Rectal smooth muscle tissue (tissue), 1 donor: Measurements from ENCODE around the gene GATA5.

Experiments used
- H3K27ac ChIP-seq: one replicate; pipeline ENCODE4 v1.7.0; 2013; ENCODE audit warnings: low read depth, low read length, inconsistent platforms
- H3K27me3 ChIP-seq: one replicate; pipeline ENCODE4 v1.7.0; 2013; ENCODE audit warnings: low read length; ENCODE audit not compliant: control insufficient read depth, insufficient read depth
- H3K36me3 ChIP-seq: one replicate; pipeline ENCODE4 v1.7.0; 2013; ENCODE audit warnings: low read length; ENCODE audit not compliant: control insufficient read depth, insufficient read depth
- H3K4me1 ChIP-seq: one replicate; pipeline ENCODE4 v1.7.0; 2013; ENCODE audit warnings: low read length; ENCODE audit not compliant: control insufficient read depth, insufficient read depth
- H3K4me3 ChIP-seq: one replicate; pipeline ENCODE4 v1.7.0; 2013; ENCODE audit warnings: low read length
- H3K9ac ChIP-seq: one replicate; pipeline ENCODE4 v1.7.0; 2013; ENCODE audit warnings: low read length

Gene GATA5

DNA sequence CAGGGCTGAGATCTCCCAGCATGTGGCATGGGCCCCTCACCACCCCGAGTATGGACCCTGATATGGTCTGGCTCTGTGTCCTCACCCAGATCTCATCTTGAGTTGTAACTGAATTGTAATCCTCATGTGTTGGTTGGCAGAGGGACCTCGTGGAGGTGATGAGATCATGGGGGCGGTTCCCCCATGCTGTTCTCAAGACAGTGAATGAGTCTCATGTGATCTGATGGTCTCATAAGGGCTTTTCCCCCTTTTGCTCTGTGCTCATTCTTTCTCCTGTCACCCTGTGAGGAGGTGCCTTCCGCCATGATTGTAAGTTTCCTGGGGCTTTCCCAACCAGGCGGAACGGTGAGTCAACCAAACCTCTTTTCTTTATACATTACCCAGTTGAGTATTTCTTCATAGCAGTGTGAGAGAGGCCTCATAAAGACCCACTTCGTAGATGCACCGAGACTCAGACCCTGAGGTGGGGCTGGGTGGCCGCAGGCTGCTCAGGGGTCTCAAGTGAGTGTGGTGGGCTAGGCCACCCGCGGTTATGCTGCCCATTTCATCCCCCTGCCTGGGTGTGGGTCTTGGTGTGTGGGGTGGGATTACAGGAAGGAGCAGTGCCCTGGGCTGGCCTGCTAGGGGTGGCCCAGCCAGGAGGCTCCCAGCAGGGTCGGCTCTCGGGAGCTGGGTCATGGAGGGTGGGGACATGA, 26.2 kb upstream of the GATA5 start:
- H3K4me1 ChIP-seq, result no peaks in the 10 kb centered on the region
- H3K9ac ChIP-seq, result no peak overlapping the region
- H3K27ac ChIP-seq, result no peak overlapping the region

GRCh38 chr20:62500237-62500864, 24.6 kb upstream of the GATA5 start:
- peaks cover 4% of the 10 kb centered on the region for H3K27me3 ChIP-seq
- H3K27ac ChIP-seq, result no peak overlapping the region
- H3K36me3 ChIP-seq, result no peaks in the 10 kb centered on the region
- H3K4me3 ChIP-seq, result no peak overlapping the region
- no peak overlapping the region for H3K9ac ChIP-seq
- H3K4me1 ChIP-seq, result no peaks in the 10 kb centered on the region

More for the DNA sequence above, 26.2 kb upstream of the GATA5 start:
- Histone ChIP-seq H3K36me3 (no peaks in the 10 kb centered on the region), H3K27me3 (peaks cover under 1% of the 10 kb centered on the region), H3K4me3 (no peak overlapping the region)

DNA sequence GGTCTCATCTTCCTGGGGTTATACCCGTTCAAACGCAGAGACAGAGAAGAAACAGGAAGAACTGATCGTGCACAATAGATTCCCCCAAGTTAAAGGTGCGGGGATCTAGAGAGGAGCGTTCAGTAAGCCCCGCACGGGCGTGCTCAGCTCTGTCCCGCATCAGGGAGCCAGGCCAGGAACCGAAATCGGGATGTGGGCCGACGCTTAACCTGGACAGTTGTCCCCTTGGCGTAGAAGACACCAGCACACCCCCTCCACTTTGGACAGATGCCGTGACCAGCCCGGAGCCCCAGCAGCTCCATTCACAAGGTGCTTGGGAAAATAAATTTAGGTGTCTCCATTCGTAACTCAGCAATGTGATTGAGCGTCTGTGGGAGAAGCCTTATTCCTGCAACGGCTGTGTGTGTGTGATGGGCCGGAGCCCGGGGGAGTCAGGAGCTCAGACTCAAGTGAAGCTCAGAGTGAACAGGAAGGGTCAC, 24.0 kb upstream of the GATA5 start:
- no peak overlapping the region for H3K4me3 ChIP-seq
- peaks cover 4% of the 10 kb centered on the region for H3K27me3 ChIP-seq
- peaks cover under 1% of the 10 kb centered on the region for H3K4me1 ChIP-seq
- no peak overlapping the region for H3K9ac ChIP-seq
- no peaks in the 10 kb centered on the region for H3K36me3 ChIP-seq
- no peak overlapping the region for H3K27ac ChIP-seq

DNA sequence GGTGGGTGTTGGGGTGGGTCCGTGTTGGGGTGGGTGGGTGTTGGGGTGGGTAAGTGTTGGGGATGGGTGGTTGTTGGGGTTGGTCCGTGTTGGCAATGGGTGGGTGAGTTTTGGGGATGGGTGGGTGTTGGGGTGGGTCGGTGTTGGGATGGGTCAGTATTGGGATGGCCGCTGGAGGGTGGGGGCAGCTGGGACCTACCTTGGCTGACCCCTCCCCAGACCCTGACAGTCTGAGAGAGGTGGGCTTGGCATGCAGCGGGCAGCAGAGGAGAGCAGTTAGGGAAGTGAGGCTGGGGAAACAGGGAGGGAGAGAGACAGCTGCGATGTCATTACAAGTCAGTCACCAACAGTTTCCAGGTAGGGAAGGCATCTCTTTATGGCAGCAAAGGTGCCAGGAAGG, 23.1 kb upstream of the GATA5 start:
- H3K27me3 ChIP-seq, result peaks cover 4% of the 10 kb centered on the region
- no peaks in the 10 kb centered on the region for H3K36me3 ChIP-seq
- no peak overlapping the region for H3K4me3 ChIP-seq
- H3K4me1 ChIP-seq, result peaks cover 3% of the 10 kb centered on the region
- no peak overlapping the region for H3K27ac ChIP-seq
- H3K9ac ChIP-seq, result no peak overlapping the region

DNA sequence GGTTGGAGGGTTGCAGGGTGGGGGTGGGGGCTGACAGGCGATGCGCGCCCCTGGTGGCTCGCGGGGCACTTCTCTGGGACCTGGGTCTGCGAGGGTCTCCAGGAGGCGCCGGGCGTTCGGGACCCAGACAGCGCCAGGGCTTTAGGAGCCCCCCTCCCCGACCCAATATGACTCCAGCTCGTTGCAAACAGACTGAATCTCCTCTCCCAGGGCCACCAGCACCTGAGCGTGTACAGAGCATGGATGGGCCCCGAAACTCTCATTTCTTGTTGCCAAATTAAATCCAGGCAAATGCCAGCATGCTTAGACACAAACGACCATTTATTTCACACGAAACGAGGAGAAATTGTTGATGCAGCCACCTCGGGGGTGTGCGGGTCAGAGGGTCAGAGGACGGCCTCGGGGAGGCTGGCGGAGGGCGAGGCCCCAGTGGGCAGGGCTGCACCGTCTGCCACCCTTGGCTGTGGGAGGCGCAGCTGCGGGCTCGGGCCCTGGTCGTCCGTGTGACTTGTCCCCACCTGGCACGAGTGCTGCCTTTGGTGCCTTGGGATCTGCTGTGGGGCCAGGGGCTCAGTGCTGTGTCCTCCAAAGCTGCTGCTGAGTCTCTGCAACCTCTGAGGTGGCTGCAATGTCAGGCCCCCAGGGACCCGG, 20.9 kb upstream of the GATA5 start:
- peaks cover 4% of the 10 kb centered on the region for H3K27me3 ChIP-seq
- H3K36me3 ChIP-seq, result no peaks in the 10 kb centered on the region
- H3K4me3 ChIP-seq, result no peak overlapping the region
- H3K27ac ChIP-seq, result no peak overlapping the region
- H3K4me1 ChIP-seq, result peaks cover 3% of the 10 kb centered on the region
- no peak overlapping the region for H3K9ac ChIP-seq

- Histone ChIP-seq H3K4me3 (no peak overlapping the region), H3K9ac (no peak overlapping the region), H3K27me3 (peaks cover 4% of the 10 kb centered on the region), H3K36me3 (no peaks in the 10 kb centered on the region), H3K4me1 (peaks cover 3% of the 10 kb centered on the region), H3K27ac (no peak overlapping the region)
Observed at GRCh38 chr20:62495749-62496567, 20.2 kb upstream of the GATA5 start.

DNA sequence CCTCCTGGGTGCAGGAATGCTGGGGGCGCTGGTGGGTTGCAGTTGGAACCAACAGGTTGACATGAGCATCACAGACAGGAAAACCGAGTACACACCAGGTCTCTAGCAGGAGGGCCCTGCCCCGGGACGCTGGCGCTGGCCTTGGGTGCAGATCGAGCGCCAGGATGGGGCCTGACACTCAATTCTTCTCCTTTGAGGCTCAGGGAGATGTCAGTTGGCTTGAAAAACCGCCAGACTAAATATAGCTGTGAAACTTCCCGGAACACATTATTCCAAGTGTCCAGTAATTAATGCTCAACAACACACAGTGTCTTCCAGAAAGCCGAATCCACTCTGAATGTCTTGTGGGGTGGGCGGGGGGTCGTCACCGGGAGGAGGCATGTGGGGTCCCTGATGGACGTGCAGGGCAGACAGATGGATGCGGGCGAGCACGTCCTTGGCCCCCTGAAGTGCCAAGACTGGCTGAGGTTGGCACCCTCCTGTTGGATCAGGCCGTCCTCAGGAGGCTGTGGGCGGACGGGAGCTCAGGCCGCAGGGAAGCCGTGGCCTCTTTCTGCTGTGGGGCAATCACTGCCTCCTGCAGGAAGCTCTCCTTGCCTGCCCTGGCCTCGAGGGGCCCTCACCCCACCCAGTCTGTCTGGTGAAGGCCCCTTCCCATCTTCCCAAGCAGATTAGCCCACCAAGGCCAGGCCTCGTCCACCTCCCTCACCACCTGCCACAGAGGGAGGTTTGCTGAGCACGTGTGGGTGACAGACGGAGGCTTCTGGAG, 19.4 kb upstream of the GATA5 start:
- peaks cover 4% of the 10 kb centered on the region for H3K27me3 ChIP-seq
- H3K9ac ChIP-seq, result no peak overlapping the region
- H3K4me1 ChIP-seq, result peaks cover 3% of the 10 kb centered on the region
- no peak overlapping the region for H3K27ac ChIP-seq
- no peaks in the 10 kb centered on the region for H3K36me3 ChIP-seq
- no peak overlapping the region for H3K4me3 ChIP-seq

GRCh38 chr20:62494537-62494936, 18.7 kb upstream of the GATA5 start:
- Histone ChIP-seq H3K27me3 (peaks cover 6% of the 10 kb centered on the region), H3K27ac (no peak overlapping the region), H3K4me3 (no peak overlapping the region), H3K9ac (no peak overlapping the region), H3K36me3 (no peaks in the 10 kb centered on the region), H3K4me1 (peaks cover 3% of the 10 kb centered on the region)

GRCh38 chr20:62493886-62494285, 18.1 kb upstream of the GATA5 start:
- Histone ChIP-seq H3K36me3 (no peaks in the 10 kb centered on the region), H3K4me3 (no peak overlapping the region), H3K9ac (no peak overlapping the region), H3K27me3 (peaks cover 9% of the 10 kb centered on the region), H3K27ac (no peak overlapping the region), H3K4me1 (peaks cover 3% of the 10 kb centered on the region)

- Histone ChIP-seq H3K9ac (no peak overlapping the region), H3K4me1 (peaks cover 3% of the 10 kb centered on the region), H3K27ac (no peak overlapping the region), H3K4me3 (no peak overlapping the region), H3K27me3 (peaks cover 9% of the 10 kb centered on the region), H3K36me3 (no peaks in the 10 kb centered on the region)
Observed at GRCh38 chr20:62493253-62493885, 17.6 kb upstream of the GATA5 start.

DNA sequence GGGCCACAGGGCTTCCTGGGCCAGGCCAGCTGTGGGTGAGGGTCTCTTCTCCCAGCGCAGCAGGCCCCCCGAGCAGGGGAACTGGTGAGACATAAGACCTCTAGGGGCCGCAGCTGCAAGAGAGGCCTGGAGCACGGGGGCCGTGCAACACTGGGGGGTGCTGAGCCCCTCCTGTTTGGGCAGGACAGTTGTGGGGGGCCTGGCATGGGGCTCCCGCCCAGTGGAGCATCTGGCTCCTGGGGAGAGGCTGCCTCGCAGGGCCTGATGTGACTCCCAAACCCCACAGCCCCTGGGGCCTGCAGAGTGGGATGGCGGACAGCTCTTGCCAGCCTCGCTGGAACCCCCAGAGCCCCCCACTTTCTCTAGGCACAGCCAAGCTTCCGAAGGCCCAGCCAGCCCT, 16.9 kb upstream of the GATA5 start:
- H3K36me3 ChIP-seq, result no peaks in the 10 kb centered on the region
- no peak overlapping the region for H3K4me3 ChIP-seq
- peaks cover 11% of the 10 kb centered on the region for H3K27me3 ChIP-seq
- peaks cover 3% of the 10 kb centered on the region for H3K4me1 ChIP-seq
- no peak overlapping the region for H3K27ac ChIP-seq
- no peak overlapping the region for H3K9ac ChIP-seq
